Endothelial cell (in vitro differentiated cells): ENCODE data around the gene LEMD2. TPM values are rescaled to one million over a fixed set of nuclear protein-coding genes. Genes with fewer than 3 reads are reported as not detected.

ENCODE experiments used
- DNase-seq: peaks from one replicate; pipeline ENCODE4 v3.0.0; 2021; ENCODE audit warnings: low spot score
- H3K27ac Mint-ChIP-seq: one replicate; pipeline ENCODE4 v1.8.0; 2021; ENCODE audit warnings: mixed read lengths, inconsistent platforms; ENCODE audit not compliant: unreplicated experiment
- H3K27me3 Mint-ChIP-seq: one replicate; pipeline ENCODE4 v1.8.0; 2021; ENCODE audit warnings: mild to moderate bottlenecking, moderate library complexity, mixed read lengths, inconsistent platforms; ENCODE audit not compliant: unreplicated experiment
- H3K36me3 Mint-ChIP-seq: one replicate; pipeline ENCODE4 v1.8.0; 2021; ENCODE audit warnings: mild to moderate bottlenecking, low read depth, mixed read lengths, inconsistent platforms; ENCODE audit not compliant: unreplicated experiment
- H3K4me1 Mint-ChIP-seq: one replicate; pipeline ENCODE4 v1.8.0; 2021; ENCODE audit warnings: mild to moderate bottlenecking, mixed read lengths, inconsistent platforms; ENCODE audit not compliant: unreplicated experiment
- H3K4me3 Mint-ChIP-seq: one replicate; pipeline ENCODE4 v1.8.0; 2021; ENCODE audit warnings: mild to moderate bottlenecking, mixed read lengths, inconsistent platforms; ENCODE audit not compliant: unreplicated experiment
- H3K9me3 Mint-ChIP-seq: one replicate; pipeline ENCODE4 v1.8.0; 2021; ENCODE audit warnings: mixed read lengths, inconsistent platforms; ENCODE audit not compliant: unreplicated experiment
- total RNA-seq: library from RNA; stranded (reverse); fragmentation: NEBNext Ultra II Directional; extraction: Animal tissue kit (Norgen Biotek cat#: 25700); gene quantifications from one replicate; pipeline ENCODE4 v1.2.1, GENCODE V29; 2021; ENCODE audit not compliant: unreplicated experiment
- TF ChIP-seq, protein P1 (sequence below): fragments of 200-600 bp; sonication (generic); IDR thresholded peaks from one replicate; pipeline ENCODE4 v1.5.0; 2021; ENCODE audit warnings: antibody characterized with exemption; ENCODE audit not compliant: unreplicated experiment

LEMD2 gene
- total RNA-seq, 1 donor from 2014 or later, result 105 TPM

DNA sequence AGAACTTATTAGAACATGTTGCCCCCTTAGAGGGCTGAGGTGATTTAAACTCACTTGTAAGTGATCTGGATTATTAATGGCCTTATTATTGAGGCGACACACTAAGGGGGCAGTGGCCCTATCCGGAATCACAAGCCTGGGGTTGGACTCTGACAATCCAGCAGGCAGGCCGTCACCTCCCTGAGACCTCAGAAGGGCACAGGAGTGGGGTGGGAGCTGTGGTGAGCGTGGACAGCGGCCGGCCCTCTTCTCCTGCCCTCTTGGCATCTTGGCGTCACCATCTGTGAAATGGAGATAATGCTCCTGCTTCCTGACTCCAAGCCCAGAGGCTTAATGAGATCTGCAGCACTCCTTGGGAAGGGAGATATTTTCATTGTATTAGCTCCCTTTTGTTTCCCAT lies 61.8 kb downstream of the LEMD2 start:
- no peaks in the 10 kb centered on the region for H3K4me1 Mint-ChIP-seq
- H3K9me3 Mint-ChIP-seq, result no peaks in the 10 kb centered on the region
- no peak for DNase-seq
- H3K27ac Mint-ChIP-seq, result no peak overlapping the region
- peaks cover 3% of the 10 kb centered on the region for H3K27me3 Mint-ChIP-seq
- TF ChIP-seq, protein P1, sequence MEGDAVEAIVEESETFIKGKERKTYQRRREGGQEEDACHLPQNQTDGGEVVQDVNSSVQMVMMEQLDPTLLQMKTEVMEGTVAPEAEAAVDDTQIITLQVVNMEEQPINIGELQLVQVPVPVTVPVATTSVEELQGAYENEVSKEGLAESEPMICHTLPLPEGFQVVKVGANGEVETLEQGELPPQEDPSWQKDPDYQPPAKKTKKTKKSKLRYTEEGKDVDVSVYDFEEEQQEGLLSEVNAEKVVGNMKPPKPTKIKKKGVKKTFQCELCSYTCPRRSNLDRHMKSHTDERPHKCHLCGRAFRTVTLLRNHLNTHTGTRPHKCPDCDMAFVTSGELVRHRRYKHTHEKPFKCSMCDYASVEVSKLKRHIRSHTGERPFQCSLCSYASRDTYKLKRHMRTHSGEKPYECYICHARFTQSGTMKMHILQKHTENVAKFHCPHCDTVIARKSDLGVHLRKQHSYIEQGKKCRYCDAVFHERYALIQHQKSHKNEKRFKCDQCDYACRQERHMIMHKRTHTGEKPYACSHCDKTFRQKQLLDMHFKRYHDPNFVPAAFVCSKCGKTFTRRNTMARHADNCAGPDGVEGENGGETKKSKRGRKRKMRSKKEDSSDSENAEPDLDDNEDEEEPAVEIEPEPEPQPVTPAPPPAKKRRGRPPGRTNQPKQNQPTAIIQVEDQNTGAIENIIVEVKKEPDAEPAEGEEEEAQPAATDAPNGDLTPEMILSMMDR, result no peak
- H3K4me3 Mint-ChIP-seq, result no peak overlapping the region
- H3K36me3 Mint-ChIP-seq, result no peaks in the 10 kb centered on the region

DNA sequence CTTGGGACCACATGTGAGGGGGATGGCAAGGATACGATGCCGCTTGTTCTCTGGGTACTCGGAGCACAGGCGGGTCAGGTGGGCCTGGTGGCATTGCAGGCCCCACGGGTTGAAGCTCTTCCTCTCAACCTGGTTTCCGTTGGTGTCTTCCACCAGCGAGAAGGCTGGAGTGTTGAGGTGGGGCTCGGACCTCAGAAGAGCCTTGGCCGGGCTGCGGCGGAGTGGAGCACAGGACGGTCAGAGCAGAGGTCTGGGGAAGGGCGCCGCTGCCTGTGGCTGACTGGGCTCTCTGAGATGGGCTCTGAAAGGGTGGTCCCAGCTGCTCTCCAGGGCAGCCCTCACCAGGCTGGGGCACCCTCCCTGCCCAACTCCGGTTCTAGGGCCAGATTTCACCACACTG lies 62.2 kb downstream of the LEMD2 start:
- TF ChIP-seq, protein P1, result no peak
- H3K27me3 Mint-ChIP-seq, result peaks cover 3% of the 10 kb centered on the region
- H3K4me3 Mint-ChIP-seq, result no peak overlapping the region
- H3K36me3 Mint-ChIP-seq, result no peaks in the 10 kb centered on the region
- no peak overlapping the region for H3K27ac Mint-ChIP-seq
- DNase-seq, result no peak
- H3K4me1 Mint-ChIP-seq, result no peaks in the 10 kb centered on the region
- H3K9me3 Mint-ChIP-seq, result no peaks in the 10 kb centered on the region

DNA sequence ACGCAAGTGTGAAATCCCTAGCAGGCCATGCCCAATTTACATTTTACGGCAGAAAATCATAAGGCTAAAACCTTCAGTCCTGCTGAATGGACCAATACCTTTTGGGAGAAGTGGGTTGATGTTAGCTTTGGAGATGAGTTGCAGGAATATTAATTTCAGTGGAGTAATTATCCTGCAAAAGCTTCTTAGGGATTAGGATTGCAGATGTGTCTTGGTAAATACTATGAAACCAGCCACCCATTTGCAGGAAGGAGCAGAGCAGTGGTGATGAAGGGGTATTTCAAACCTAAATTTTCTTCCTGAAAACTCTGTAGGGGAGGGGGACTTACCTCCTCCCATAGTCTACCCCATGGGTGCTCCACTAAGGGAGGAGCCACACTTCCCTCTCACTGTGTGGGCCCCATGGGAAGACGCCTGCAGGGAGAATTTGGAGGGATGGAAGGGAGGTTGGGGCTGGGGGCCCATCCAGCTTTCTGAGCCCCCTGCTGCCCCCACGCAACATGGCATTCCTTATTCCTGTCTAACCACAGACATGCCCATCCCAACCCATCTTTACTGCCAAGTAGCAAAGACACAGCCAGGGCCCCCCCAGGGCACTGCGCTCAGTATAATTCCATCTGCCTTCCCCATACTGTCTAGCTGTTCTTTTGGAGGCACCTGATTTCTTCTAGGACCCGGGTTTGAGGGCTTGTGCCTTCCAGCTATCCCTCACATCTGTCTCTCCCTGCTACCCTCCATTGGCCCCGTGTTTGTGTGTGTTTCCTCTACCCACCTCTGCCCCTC lies 62.8 kb downstream of the LEMD2 start:
- no peak overlapping the region for H3K4me3 Mint-ChIP-seq
- H3K9me3 Mint-ChIP-seq, result no peaks in the 10 kb centered on the region
- no peaks in the 10 kb centered on the region for H3K36me3 Mint-ChIP-seq
- H3K27me3 Mint-ChIP-seq, result peaks cover 3% of the 10 kb centered on the region
- H3K27ac Mint-ChIP-seq, result no peak overlapping the region
- DNase-seq, result no peak
- TF ChIP-seq, protein P1, result no peak
- H3K4me1 Mint-ChIP-seq, result no peaks in the 10 kb centered on the region

DNA sequence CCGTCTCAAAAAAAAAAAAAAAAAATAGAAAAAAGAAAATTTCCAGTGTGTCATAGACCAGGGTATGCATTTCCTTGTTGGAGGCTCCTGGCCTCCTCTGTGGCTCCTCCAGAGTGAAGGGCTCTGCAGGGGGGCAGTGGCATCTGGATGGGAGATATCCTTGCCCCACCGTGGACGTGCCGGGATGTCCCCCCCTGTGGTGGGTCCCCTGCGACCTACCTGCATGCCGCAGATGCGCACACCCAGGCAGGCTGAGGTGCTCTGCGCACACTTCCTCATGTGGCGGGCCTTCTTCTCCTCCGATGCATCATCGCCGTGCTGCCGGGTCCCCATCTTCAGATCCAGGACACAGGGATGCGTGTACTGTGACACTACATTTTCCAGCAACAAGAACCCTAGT lies 63.7 kb downstream of the LEMD2 start:
- TF ChIP-seq, protein P1, result no peak
- H3K9me3 Mint-ChIP-seq, result no peaks in the 10 kb centered on the region
- H3K27me3 Mint-ChIP-seq, result peaks cover under 1% of the 10 kb centered on the region
- no peak overlapping the region for H3K27ac Mint-ChIP-seq
- H3K4me1 Mint-ChIP-seq, result no peaks in the 10 kb centered on the region
- DNase-seq, result no peak
- no peaks in the 10 kb centered on the region for H3K36me3 Mint-ChIP-seq
- no peak overlapping the region for H3K4me3 Mint-ChIP-seq
